ENCODE results near the gene UBE2I.

UBE2I gene

DNA sequence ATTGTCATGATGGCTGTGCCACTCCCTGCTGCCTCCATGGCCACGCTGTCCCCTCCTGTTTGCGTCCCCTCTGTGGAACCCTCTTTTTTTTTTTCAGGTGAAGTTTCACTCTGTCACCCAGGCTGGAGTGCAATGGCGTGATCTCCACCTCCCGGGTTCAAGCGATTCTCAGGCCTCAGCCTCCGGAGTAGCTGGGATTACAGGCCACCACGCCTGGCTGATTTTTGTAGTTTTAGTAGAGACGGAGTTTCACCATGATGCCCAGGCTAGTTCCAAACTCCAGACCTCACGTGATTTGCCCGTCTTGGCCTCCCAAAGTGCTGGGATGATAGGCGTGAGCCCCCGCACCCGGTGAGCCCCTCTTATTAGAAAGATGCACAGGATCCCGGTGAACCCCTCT lies 11.0 kb upstream of the UBE2I start:
- no peaks in the 10 kb centered on the region for H3K27me3 ChIP-seq (ENCODE audit: insufficient read depth, poor library complexity, severe bottlenecking)
- no peak for TF ChIP-seq POLR2AphosphoS5 (IDR thresholded peaks at IDR 0.05; ENCODE audit: low read depth)
- no peak for TF ChIP-seq SPI1 (IDR thresholded peaks at IDR 0.05; ENCODE audit: borderline replicate concordance, low read depth)
- no peak for TF ChIP-seq GABPA (IDR thresholded peaks at IDR 0.05; ENCODE audit: low read depth)
- TF ChIP-seq, protein P1, sequence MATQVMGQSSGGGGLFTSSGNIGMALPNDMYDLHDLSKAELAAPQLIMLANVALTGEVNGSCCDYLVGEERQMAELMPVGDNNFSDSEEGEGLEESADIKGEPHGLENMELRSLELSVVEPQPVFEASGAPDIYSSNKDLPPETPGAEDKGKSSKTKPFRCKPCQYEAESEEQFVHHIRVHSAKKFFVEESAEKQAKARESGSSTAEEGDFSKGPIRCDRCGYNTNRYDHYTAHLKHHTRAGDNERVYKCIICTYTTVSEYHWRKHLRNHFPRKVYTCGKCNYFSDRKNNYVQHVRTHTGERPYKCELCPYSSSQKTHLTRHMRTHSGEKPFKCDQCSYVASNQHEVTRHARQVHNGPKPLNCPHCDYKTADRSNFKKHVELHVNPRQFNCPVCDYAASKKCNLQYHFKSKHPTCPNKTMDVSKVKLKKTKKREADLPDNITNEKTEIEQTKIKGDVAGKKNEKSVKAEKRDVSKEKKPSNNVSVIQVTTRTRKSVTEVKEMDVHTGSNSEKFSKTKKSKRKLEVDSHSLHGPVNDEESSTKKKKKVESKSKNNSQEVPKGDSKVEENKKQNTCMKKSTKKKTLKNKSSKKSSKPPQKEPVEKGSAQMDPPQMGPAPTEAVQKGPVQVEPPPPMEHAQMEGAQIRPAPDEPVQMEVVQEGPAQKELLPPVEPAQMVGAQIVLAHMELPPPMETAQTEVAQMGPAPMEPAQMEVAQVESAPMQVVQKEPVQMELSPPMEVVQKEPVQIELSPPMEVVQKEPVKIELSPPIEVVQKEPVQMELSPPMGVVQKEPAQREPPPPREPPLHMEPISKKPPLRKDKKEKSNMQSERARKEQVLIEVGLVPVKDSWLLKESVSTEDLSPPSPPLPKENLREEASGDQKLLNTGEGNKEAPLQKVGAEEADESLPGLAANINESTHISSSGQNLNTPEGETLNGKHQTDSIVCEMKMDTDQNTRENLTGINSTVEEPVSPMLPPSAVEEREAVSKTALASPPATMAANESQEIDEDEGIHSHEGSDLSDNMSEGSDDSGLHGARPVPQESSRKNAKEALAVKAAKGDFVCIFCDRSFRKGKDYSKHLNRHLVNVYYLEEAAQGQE (IDR thresholded peaks at IDR 0.05; ENCODE audit: insufficient replicate concordance, low read depth): no peak
- TF ChIP-seq, protein P2, sequence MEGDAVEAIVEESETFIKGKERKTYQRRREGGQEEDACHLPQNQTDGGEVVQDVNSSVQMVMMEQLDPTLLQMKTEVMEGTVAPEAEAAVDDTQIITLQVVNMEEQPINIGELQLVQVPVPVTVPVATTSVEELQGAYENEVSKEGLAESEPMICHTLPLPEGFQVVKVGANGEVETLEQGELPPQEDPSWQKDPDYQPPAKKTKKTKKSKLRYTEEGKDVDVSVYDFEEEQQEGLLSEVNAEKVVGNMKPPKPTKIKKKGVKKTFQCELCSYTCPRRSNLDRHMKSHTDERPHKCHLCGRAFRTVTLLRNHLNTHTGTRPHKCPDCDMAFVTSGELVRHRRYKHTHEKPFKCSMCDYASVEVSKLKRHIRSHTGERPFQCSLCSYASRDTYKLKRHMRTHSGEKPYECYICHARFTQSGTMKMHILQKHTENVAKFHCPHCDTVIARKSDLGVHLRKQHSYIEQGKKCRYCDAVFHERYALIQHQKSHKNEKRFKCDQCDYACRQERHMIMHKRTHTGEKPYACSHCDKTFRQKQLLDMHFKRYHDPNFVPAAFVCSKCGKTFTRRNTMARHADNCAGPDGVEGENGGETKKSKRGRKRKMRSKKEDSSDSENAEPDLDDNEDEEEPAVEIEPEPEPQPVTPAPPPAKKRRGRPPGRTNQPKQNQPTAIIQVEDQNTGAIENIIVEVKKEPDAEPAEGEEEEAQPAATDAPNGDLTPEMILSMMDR (IDR thresholded peaks at IDR 0.05; ENCODE audit: insufficient read depth, low read length): no peak

GRCh38 chr16:1299012-1299867 lies 10.2 kb upstream of the UBE2I start:
- Histone ChIP-seq H3K27me3 (ENCODE audit: insufficient read depth, poor library complexity, severe bottlenecking) (no peaks in the 10 kb centered on the region), H3K4me3 (replicated peaks; ENCODE audit: insufficient read depth, low read length) (no peak overlapping the region)
- no peak for TF ChIP-seq POLR2AphosphoS5 (IDR thresholded peaks at IDR 0.05; ENCODE audit: low read depth)
- TF ChIP-seq, protein P1 (IDR thresholded peaks at IDR 0.05; ENCODE audit: insufficient replicate concordance, low read depth): no peak

More for the DNA sequence above, 11.0 kb upstream of the UBE2I start:
- no peak overlapping the region for H3K4me3 ChIP-seq (replicated peaks; ENCODE audit: insufficient read depth, low read length)
- DNase-seq (ENCODE audit: low read depth in 1 of 2, low spot score in 1 of 2): no peak
- no peak overlapping the region for H3K27ac ChIP-seq (replicated peaks)

GRCh38 chr16:1299868-1300203 lies 9.6 kb upstream of the UBE2I start:
- TF ChIP-seq SPI1 (IDR thresholded peaks at IDR 0.05; ENCODE audit: borderline replicate concordance, low read depth) (no peak), POLR2AphosphoS5 (IDR thresholded peaks at IDR 0.05; ENCODE audit: low read depth) (no peak), GABPA (IDR thresholded peaks at IDR 0.05; ENCODE audit: low read depth) (no peak)
- TF ChIP-seq, protein P2 (IDR thresholded peaks at IDR 0.05; ENCODE audit: insufficient read depth, low read length): no peak
- TF ChIP-seq, protein P1 (IDR thresholded peaks at IDR 0.05; ENCODE audit: insufficient replicate concordance, low read depth): no peak
- Histone ChIP-seq H3K27ac (replicated peaks) (no peak overlapping the region), H3K4me3 (replicated peaks; ENCODE audit: insufficient read depth, low read length) (no peak overlapping the region), H3K27me3 (ENCODE audit: insufficient read depth, poor library complexity, severe bottlenecking) (no peaks in the 10 kb centered on the region)
- DNase-seq (ENCODE audit: low read depth in 1 of 2, low spot score in 1 of 2): no peak

More at GRCh38 chr16:1299012-1299867, 10.2 kb upstream of the UBE2I start:
- no peak for DNase-seq (ENCODE audit: low read depth in 1 of 2, low spot score in 1 of 2)
- no peak overlapping the region for H3K27ac ChIP-seq (replicated peaks)
